Endothelial cell of umbilical vein (primary cell): ENCODE measurements around the gene COL17A1. TPM values are rescaled to one million over a fixed set of nuclear protein-coding genes. Genes with fewer than 3 reads are reported as not detected.

ENCODE experiments used
- BruUV-seq: library from RNA; stranded (reverse); fragments of 400-500 nt; replicated peaks from 2 replicates; lab custom pipeline; 2021; lab: Mats Ljungman, UMichigan
- CTCF ChIA-PET: fragments of 300-600, 350-600 bp; sonication (Branson Sonifier 250); formaldehyde crosslinking; loops from one replicate; lab custom pipeline; 2021; ENCODE audit warnings: antibody characterized with exemption, inconsistent platforms; lab: Charles Lee
- POLR2A ChIA-PET: fragments of 300-600, 350-600 bp; sonication (Branson Sonifier 250); formaldehyde crosslinking; loops from one replicate; lab custom pipeline; 2021; ENCODE audit warnings: antibody characterized with exemption, inconsistent platforms; lab: Charles Lee
- DNase-seq: peaks from one replicate; pipeline ENCODE4 v3.0.0-alpha.2; 2011; ENCODE audit warnings: low read depth, low spot score
- FAIRE-seq: peaks from 2 replicates; lab custom pipeline; 2011; peaks lifted over from hg19 to GRCh38; lab: Jason Lieb, UNC
- H2AFZ ChIP-seq: 2 replicates; pipeline ENCODE4 v1.6.0; 2012; ENCODE audit warnings: low read depth, low read length, control low read depth, inconsistent platforms
- H3K27ac ChIP-seq: 2 replicates; pipeline ENCODE4 v1.5.1; 2011; ENCODE audit warnings: low read depth, mild to moderate bottlenecking, control low read depth, low read length, moderate library complexity; ENCODE audit not compliant: insufficient read depth
- H3K27me3 ChIP-seq, 2 experiments: 2 replicates each; pipeline versions ENCODE4 v1.6.0 to v1.6.1; 2011; ENCODE audit warnings: low read length in 2 of 2, mixed read lengths in 1 of 2; ENCODE audit not compliant: control insufficient read depth in 2 of 2, insufficient read depth in 2 of 2
- H3K36me3 ChIP-seq, 2 experiments: 2 replicates in 1 of 2; 3 replicates in 1 of 2; pipeline ENCODE4 v1.5.1; 2011; ENCODE audit warnings: low read length in 2 of 2, mild to moderate bottlenecking in 1 of 2, moderate library complexity in 1 of 2; ENCODE audit not compliant: control insufficient read depth in 2 of 2, insufficient read depth in 2 of 2; ENCODE audit errors: extremely low read depth in 1 of 2
- H3K4me1 ChIP-seq: 3 replicates; pipeline ENCODE4 v1.5.1; 2011; ENCODE audit warnings: mild to moderate bottlenecking, low read length; ENCODE audit not compliant: control insufficient read depth, insufficient read depth; ENCODE audit errors: extremely low read depth
- H3K4me2 ChIP-seq: 2 replicates; pipeline ENCODE4 v1.6.1; 2011; ENCODE audit warnings: low read length, control low read depth, mixed read lengths; ENCODE audit not compliant: insufficient read depth
- H3K4me3 ChIP-seq, 3 experiments: fragments of 200-600 bp in 1 of 3; sonication (generic), shearing (Covaris generic) in 1 of 3; replicated peaks in 1 of 3; 2 replicates each; pipeline ENCODE4 v1.5.1; 2011 to 2016; ENCODE audit warnings: control low read depth in 3 of 3, low read length in 3 of 3, mild to moderate bottlenecking in 2 of 3, inconsistent platforms in 1 of 3, low read depth in 1 of 3, moderate library complexity in 1 of 3; ENCODE audit not compliant: insufficient read depth in 1 of 3
- H3K79me2 ChIP-seq: 2 replicates; pipeline ENCODE4 v1.6.0; 2012; ENCODE audit warnings: low read length, inconsistent platforms; ENCODE audit not compliant: control insufficient read depth, insufficient read depth
- H3K9ac ChIP-seq: replicated peaks from 2 replicates; pipeline ENCODE3; 2011; ENCODE audit warnings: low read length, control low read depth; ENCODE audit not compliant: insufficient read depth; ENCODE audit errors: extremely low read depth
- H3K9me1 ChIP-seq: replicated peaks from 3 replicates; pipeline ENCODE4 v1.6.0; 2011; ENCODE audit warnings: mild to moderate bottlenecking, low read length; ENCODE audit not compliant: control insufficient read depth, insufficient read depth; ENCODE audit errors: extremely low read depth
- H3K9me3 ChIP-seq: replicated peaks from 2 replicates; pipeline ENCODE4 v1.5.1; 2012; ENCODE audit warnings: low read length, inconsistent platforms; ENCODE audit not compliant: control insufficient read depth, insufficient read depth
- H4K20me1 ChIP-seq: replicated peaks from 2 replicates; pipeline ENCODE3; 2011; ENCODE audit warnings: mild to moderate bottlenecking, low read length; ENCODE audit not compliant: control insufficient read depth, insufficient read depth; ENCODE audit errors: extremely low read depth
- CTCF ChIP-seq, 2 donors: IDR thresholded peaks; 1 replicate in 1 of 2; 2 replicates in 1 of 2; pipeline ENCODE4 v1.5.1; 2011; ENCODE audit warnings: low read length in 2 of 2, mild to moderate bottlenecking in 2 of 2, moderate library complexity in 2 of 2, control low read depth in 1 of 2, inconsistent platforms in 1 of 2, low read depth in 1 of 2; ENCODE audit not compliant: insufficient read depth in 1 of 2; ENCODE audit errors: extremely low read depth in 1 of 2
- EZH2 ChIP-seq: IDR thresholded peaks from 2 replicates; pipeline ENCODE4 v1.6.1; 2012; ENCODE audit warnings: borderline replicate concordance, low read depth, mild to moderate bottlenecking, moderate library complexity, low read length, inconsistent platforms; ENCODE audit not compliant: severe bottlenecking
- FOS ChIP-seq: IDR thresholded peaks from 2 replicates; pipeline ENCODE4 v1.6.1; 2011; ENCODE audit warnings: mild to moderate bottlenecking, low read length, moderate library complexity, borderline replicate concordance; ENCODE audit not compliant: insufficient read depth
- GATA2 ChIP-seq: IDR thresholded peaks from 2 replicates; pipeline ENCODE4 v1.7.0; 2011; ENCODE audit warnings: low read depth, mild to moderate bottlenecking, moderate library complexity, mixed read lengths, low read length; ENCODE audit not compliant: insufficient read length, insufficient read depth
- JUN ChIP-seq: IDR thresholded peaks from 2 replicates; pipeline ENCODE4 v1.6.1; 2011; ENCODE audit warnings: borderline replicate concordance, low read depth; ENCODE audit not compliant: insufficient read length, insufficient read depth
- MAX ChIP-seq: IDR thresholded peaks from 2 replicates; pipeline ENCODE4 v1.6.1; 2011; ENCODE audit not compliant: insufficient read depth, insufficient read length
- MYC ChIP-seq: IDR thresholded peaks from one replicate; pipeline ENCODE4 v1.6.1; 2011; ENCODE audit warnings: mild to moderate bottlenecking, low read depth, low read length
- POLR2A ChIP-seq: IDR thresholded peaks from 2 replicates; pipeline ENCODE4 v1.6.1; 2012; ENCODE audit warnings: low read depth, mild to moderate bottlenecking, control low read depth, low read length
- POLR2AphosphoS5 ChIP-seq: IDR thresholded peaks from 2 replicates; pipeline ENCODE4 v1.6.1; 2012; ENCODE audit warnings: low read depth, mild to moderate bottlenecking, control low read depth, low read length, moderate library complexity; ENCODE audit not compliant: insufficient read depth
- dilution Hi-C: fragments of 300-500 bp; cut with MboI; formaldehyde crosslinking; loops from one replicate; pipeline ENCODE4 v1.15.0; 2019; ENCODE audit warnings: low sequenced_read_pairs; ENCODE audit not compliant: extremely low pct_ligation_motif_present
- intact Hi-C: fragments of 100-400 bp; cut with micrococcal nuclease; formaldehyde crosslinking; loops from one replicate; pipeline ENCODE4 v1.10.0; 2022
- polyA plus RNA-seq, 4 experiments: library from polyadenylated mRNA; depleted of rRNA in 3 of 4; stranded (reverse) in 3 of 4; unstranded in 1 of 4; fragments of >200 nt; gene quantifications; 2 replicates each; pipeline versions ENCODE4 v1.2.1 to v1.2.3, GENCODE V29; 2011 to 2012; ENCODE audit warnings: missing spikeins in 1 of 4
- total RNA-seq: library from RNA; stranded (reverse); gene quantifications from 2 replicates; pipeline ENCODE4 v1.2.3, GENCODE V29; 2021

COL17A1 gene
- total and polyA plus RNA-seq, 2 donors (not counting 3 experiments of a cell fraction or from before 2014, with no cell fraction given), result 0.57 to 1.3 TPM

- Histone ChIP-seq H3K79me2 (no peaks in the 10 kb centered on the region), H2AFZ (no peak overlapping the region), H3K4me1 (peaks cover 13% of the 10 kb centered on the region), H3K9ac (no peak overlapping the region), H3K9me1 (no peaks in the 10 kb centered on the region), H3K36me3 (no peaks in the 10 kb centered on the region), H3K4me3 (no peak overlapping the region), H3K9me3 (no peaks in the 10 kb centered on the region), H3K4me2 (no peak overlapping the region), H3K27ac (no peak overlapping the region), H3K27me3 (no peaks in the 10 kb centered on the region), H4K20me1 (no peaks in the 10 kb centered on the region)
- intact Hi-C loops (no loop called here), dilution Hi-C loops (no loop called here)
- no peak for FAIRE-seq
- no TSS peak for BruUV-seq
- no peak for TF ChIP-seq EZH2
- no peak for TF ChIP-seq FOS
- no peak for TF ChIP-seq MYC
- TF ChIP-seq GATA2, result no peak
- no peak for TF ChIP-seq MAX
- TF ChIP-seq POLR2AphosphoS5, result no peak
- no peak for TF ChIP-seq POLR2A
- no peak for TF ChIP-seq JUN
- no peak for TF ChIP-seq CTCF (IDR thresholded peaks at IDR 0.05; ENCODE audit: extremely low read depth in 1 of 2, insufficient read depth in 1 of 2, low read depth in 1 of 2, low read length in 2 of 2)
- CTCF ChIA-PET, result interaction anchor here (0.6 kb wide), 1 partner anchor 1006 kb away, joined by 3 read pairs; no protein-coding TSS in a partner anchor
- POLR2A ChIA-PET, result no interaction called here
- no peak for DNase-seq
Measured at GRCh38 chr10:104100795-104101194, 15.1 kb upstream of the COL17A1 start.
